GM12878 (cell line): Measurements from ENCODE around the gene MRPS22. TPM values are rescaled to one million over a fixed set of nuclear protein-coding genes. Genes with fewer than 3 reads are reported as not detected.

Source experiments
- BCL11A ChIP-seq: IDR thresholded peaks from 2 replicates; pipeline ENCODE4 v1.6.1; 2011; ENCODE audit warnings: low read depth, low read length
- GABPA ChIP-seq: IDR thresholded peaks from 2 replicates; pipeline ENCODE4 v1.6.1; 2014; ENCODE audit warnings: antibody characterized with exemption, low read depth, mild to moderate bottlenecking, inconsistent platforms
- MEF2B ChIP-seq: fragments of 450-650 bp; IDR thresholded peaks from 2 replicates; pipeline ENCODE4 v1.6.1; 2018; ENCODE audit warnings: mild to moderate bottlenecking, moderate library complexity; ENCODE audit not compliant: partially characterized antibody, poor library complexity, severe bottlenecking
- MLLT1 ChIP-seq: fragments of 450-650 bp; IDR thresholded peaks from 2 replicates; pipeline ENCODE4 v1.6.1; 2016; ENCODE audit warnings: mild to moderate bottlenecking
- NR2F1 ChIP-seq: fragments of 450-650 bp; conservative IDR thresholded peaks from 2 replicates; pipeline ENCODE4 v1.6.1; 2017; ENCODE audit warnings: mild to moderate bottlenecking
- PKNOX1 ChIP-seq: fragments of 450-650 bp; IDR thresholded peaks from 2 replicates; pipeline ENCODE4 v1.6.1; 2016; ENCODE audit warnings: mild to moderate bottlenecking
- USF2 ChIP-seq: IDR thresholded peaks from 2 replicates; pipeline ENCODE4 v1.6.1; 2011; ENCODE audit warnings: low read depth, low read length, improper control_type of control experiment, borderline replicate concordance
- ZNF274 ChIP-seq: IDR thresholded peaks from one replicate; pipeline ENCODE4 v1.8.0; 2011; ENCODE audit not compliant: insufficient read length, insufficient read depth
- ZNF622 ChIP-seq: fragments of 450-650 bp; IDR thresholded peaks from 2 replicates; pipeline ENCODE4 v1.6.1; 2017; ENCODE audit warnings: mild to moderate bottlenecking, inconsistent platforms
- polyA plus RNA-seq, 11 experiments: library from polyadenylated mRNA; depleted of rRNA in 4 of 11; unstranded in 6 of 11; stranded (reverse) in 5 of 11; fragments of >200 nt; fragmentation: Nextera tagmentation in 4 of 11; fragmentation: Illumina TruSeq in 1 of 11; extraction: Ambion mirVana in 4 of 11; extraction: Trizol in 1 of 11; gene quantifications; 1 replicate in 1 of 11; 2 replicates in 10 of 11; pipeline versions ENCODE4 v1.2.1 to v1.2.3, GENCODE V29; 2011 to 2016; ENCODE audit warnings: inconsistent platforms in 2 of 11, missing spikeins in 2 of 11, low read depth in 1 of 11
- total RNA-seq, 4 experiments: library from RNA; depleted of rRNA in 3 of 4; stranded (reverse); fragments of >200 nt in 3 of 4; fragmentation: Illumina TruSeq in 1 of 4; extraction: Trizol in 1 of 4; gene quantifications; 2 replicates each; pipeline versions ENCODE4 v1.2.1 to v1.2.3, GENCODE V29; 2013 to 2021
- TF ChIP-seq, protein P1 (sequence below): IDR thresholded peaks from 2 replicates; pipeline ENCODE4 v1.6.1; 2012; ENCODE audit warnings: improper control_type of control experiment, low read depth, low read length; ENCODE audit not compliant: insufficient replicate concordance
- TF ChIP-seq, protein P2 (sequence below): fragments of 450-650 bp; formaldehyde crosslinking; IDR thresholded peaks from 2 replicates; pipeline ENCODE4 v1.5.0; 2022; ENCODE audit warnings: mild to moderate bottlenecking, missing genetic modification characterization
- TF ChIP-seq, protein P3 (sequence below): IDR thresholded peaks from 2 replicates; pipeline ENCODE4 v1.6.1; 2012; ENCODE audit warnings: low read depth, low read length, improper control_type of control experiment
- TF ChIP-seq, protein P4 (sequence below): fragments of 450-650 bp; IDR thresholded peaks from 2 replicates; pipeline ENCODE4 v1.6.1; 2017; ENCODE audit warnings: borderline replicate concordance

The MRPS22 gene
- total and polyA plus RNA-seq, 10 of the 15 experiments (the other 5 are each of a cell fraction or from before 2014, with no cell fraction given), result 44.3 to 146 (median 75.2) TPM

DNA sequence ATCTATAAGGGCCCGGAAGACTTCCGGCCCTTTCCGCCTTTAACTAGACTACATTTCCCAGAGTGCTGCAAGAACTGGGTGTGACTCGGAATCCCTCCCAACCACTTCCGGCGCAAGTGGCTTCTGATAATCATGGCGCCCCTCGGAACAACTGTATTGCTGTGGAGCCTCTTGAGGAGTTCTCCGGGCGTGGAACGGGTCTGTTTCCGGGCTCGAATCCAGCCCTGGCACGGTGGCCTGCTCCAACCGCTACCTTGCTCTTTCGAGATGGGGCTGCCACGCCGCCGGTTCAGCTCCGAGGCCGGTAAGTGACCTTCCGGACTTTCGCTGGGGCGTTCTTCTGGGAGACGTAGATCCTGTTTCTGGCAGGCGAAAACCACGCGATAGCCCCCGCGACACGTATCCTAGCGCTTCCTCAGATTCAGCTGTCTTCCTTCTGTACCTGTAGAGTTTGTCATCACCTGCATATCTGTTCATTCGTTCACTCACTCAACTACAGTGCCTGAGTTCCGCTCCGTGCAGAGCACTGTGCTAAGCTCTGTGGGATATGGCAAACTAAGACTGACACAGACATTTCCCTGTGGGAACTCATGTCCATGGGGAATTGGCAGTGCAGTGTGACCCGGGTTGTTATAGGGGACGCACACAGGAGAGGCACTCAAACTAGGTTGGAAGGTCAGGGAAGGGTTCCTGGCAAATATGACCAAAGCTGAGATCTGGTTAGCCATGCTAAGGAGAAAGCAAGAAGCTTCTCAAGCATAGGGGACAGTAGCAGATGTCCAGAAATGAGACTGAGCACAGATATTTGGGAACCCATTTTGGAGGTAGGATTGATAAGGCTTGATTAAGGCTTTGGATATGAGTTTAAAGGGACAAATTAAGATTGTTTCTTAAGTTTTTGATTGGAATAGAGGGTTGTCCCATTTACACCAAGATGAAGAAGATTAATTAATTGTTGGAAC lies at the start of gene MRPS22 (continued):
- TF ChIP-seq GABPA (peak; percentile 98), MEF2B (peak; percentile 51), MLLT1 (peak; percentile 64; the same call in 1 of the 2 replicates), USF2 (no peak), ZNF622 (no peak), ZNF274 (no peak), BCL11A (no peak), NR2F1 (peak; percentile 47; the same call in 1 of the 2 replicates), PKNOX1 (no peak)
- TF ChIP-seq, protein P1, sequence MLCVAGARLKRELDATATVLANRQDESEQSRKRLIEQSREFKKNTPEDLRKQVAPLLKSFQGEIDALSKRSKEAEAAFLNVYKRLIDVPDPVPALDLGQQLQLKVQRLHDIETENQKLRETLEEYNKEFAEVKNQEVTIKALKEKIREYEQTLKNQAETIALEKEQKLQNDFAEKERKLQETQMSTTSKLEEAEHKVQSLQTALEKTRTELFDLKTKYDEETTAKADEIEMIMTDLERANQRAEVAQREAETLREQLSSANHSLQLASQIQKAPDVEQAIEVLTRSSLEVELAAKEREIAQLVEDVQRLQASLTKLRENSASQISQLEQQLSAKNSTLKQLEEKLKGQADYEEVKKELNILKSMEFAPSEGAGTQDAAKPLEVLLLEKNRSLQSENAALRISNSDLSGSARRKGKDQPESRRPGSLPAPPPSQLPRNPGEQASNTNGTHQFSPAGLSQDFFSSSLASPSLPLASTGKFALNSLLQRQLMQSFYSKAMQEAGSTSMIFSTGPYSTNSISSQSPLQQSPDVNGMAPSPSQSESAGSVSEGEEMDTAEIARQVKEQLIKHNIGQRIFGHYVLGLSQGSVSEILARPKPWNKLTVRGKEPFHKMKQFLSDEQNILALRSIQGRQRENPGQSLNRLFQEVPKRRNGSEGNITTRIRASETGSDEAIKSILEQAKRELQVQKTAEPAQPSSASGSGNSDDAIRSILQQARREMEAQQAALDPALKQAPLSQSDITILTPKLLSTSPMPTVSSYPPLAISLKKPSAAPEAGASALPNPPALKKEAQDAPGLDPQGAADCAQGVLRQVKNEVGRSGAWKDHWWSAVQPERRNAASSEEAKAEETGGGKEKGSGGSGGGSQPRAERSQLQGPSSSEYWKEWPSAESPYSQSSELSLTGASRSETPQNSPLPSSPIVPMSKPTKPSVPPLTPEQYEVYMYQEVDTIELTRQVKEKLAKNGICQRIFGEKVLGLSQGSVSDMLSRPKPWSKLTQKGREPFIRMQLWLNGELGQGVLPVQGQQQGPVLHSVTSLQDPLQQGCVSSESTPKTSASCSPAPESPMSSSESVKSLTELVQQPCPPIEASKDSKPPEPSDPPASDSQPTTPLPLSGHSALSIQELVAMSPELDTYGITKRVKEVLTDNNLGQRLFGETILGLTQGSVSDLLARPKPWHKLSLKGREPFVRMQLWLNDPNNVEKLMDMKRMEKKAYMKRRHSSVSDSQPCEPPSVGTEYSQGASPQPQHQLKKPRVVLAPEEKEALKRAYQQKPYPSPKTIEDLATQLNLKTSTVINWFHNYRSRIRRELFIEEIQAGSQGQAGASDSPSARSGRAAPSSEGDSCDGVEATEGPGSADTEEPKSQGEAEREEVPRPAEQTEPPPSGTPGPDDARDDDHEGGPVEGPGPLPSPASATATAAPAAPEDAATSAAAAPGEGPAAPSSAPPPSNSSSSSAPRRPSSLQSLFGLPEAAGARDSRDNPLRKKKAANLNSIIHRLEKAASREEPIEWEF, result no peak
- TF ChIP-seq, protein P2, sequence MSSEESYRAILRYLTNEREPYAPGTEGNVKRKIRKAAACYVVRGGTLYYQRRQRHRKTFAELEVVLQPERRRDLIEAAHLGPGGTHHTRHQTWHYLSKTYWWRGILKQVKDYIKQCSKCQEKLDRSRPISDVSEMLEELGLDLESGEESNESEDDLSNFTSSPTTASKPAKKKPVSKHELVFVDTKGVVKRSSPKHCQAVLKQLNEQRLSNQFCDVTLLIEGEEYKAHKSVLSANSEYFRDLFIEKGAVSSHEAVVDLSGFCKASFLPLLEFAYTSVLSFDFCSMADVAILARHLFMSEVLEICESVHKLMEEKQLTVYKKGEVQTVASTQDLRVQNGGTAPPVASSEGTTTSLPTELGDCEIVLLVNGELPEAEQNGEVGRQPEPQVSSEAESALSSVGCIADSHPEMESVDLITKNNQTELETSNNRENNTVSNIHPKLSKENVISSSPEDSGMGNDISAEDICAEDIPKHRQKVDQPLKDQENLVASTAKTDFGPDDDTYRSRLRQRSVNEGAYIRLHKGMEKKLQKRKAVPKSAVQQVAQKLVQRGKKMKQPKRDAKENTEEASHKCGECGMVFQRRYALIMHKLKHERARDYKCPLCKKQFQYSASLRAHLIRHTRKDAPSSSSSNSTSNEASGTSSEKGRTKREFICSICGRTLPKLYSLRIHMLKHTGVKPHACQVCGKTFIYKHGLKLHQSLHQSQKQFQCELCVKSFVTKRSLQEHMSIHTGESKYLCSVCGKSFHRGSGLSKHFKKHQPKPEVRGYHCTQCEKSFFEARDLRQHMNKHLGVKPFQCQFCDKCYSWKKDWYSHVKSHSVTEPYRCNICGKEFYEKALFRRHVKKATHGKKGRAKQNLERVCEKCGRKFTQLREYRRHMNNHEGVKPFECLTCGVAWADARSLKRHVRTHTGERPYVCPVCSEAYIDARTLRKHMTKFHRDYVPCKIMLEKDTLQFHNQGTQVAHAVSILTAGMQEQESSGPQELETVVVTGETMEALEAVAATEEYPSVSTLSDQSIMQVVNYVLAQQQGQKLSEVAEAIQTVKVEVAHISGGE, result peak; percentile 86
- TF ChIP-seq, protein P3, sequence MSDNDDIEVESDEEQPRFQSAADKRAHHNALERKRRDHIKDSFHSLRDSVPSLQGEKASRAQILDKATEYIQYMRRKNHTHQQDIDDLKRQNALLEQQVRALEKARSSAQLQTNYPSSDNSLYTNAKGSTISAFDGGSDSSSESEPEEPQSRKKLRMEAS, result peak; percentile 48; the same call in 1 of the 2 replicates
- TF ChIP-seq, protein P4, sequence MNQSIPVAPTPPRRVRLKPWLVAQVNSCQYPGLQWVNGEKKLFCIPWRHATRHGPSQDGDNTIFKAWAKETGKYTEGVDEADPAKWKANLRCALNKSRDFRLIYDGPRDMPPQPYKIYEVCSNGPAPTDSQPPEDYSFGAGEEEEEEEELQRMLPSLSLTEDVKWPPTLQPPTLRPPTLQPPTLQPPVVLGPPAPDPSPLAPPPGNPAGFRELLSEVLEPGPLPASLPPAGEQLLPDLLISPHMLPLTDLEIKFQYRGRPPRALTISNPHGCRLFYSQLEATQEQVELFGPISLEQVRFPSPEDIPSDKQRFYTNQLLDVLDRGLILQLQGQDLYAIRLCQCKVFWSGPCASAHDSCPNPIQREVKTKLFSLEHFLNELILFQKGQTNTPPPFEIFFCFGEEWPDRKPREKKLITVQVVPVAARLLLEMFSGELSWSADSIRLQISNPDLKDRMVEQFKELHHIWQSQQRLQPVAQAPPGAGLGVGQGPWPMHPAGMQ, result no peak
